Measurements from ENCODE around the gene YWHAG.

DNA sequence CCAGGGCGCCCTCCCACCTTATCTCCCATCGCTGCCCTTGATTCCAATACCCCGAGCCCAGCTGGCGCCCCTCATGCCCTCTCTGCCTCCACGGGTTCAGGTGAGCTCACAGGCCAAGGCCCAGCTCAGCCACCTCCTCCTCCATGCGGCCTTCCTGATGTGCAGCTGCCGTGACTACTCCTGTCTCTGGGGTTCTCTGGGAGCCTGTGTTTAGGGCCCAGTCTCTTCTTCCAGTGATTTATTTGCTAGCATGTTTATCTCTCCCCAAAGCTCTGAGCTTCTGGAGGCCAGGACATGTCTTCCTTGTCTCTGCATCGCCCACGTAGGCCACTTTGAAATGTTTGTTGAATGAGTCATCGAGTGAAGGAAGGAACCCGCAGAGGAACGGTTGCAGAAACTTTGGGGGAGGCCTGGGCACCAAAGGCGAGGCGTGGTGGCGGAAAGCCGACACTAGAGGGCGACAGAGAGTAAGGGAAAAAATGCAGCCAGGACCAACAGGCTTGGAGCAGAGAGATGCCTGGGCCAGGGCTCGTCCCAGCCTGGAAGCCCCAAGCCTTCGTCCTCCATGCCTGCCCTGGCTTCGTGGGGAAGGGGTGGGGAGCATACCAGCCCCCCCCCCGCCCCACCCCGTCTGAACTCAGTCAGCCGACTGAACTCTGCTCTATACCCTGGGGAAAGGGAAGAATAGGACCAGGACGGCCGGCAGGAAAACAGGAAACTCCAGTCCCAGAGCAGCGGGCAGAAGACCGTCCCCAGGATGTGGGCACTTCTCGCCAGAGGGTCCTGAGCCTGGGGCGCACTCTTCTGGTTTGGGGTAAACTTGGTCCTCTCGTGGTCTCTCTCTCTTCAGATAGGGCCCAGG lies 67.2 kb downstream of the YWHAG start:
- TF ChIP-seq, protein P1, sequence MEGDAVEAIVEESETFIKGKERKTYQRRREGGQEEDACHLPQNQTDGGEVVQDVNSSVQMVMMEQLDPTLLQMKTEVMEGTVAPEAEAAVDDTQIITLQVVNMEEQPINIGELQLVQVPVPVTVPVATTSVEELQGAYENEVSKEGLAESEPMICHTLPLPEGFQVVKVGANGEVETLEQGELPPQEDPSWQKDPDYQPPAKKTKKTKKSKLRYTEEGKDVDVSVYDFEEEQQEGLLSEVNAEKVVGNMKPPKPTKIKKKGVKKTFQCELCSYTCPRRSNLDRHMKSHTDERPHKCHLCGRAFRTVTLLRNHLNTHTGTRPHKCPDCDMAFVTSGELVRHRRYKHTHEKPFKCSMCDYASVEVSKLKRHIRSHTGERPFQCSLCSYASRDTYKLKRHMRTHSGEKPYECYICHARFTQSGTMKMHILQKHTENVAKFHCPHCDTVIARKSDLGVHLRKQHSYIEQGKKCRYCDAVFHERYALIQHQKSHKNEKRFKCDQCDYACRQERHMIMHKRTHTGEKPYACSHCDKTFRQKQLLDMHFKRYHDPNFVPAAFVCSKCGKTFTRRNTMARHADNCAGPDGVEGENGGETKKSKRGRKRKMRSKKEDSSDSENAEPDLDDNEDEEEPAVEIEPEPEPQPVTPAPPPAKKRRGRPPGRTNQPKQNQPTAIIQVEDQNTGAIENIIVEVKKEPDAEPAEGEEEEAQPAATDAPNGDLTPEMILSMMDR (optimal IDR thresholded peaks at IDR 0.05 in 1 of 3, IDR thresholded peaks at IDR 0.05 in 1 of 3, conservative IDR thresholded peaks at IDR 0.05 in 1 of 3; ENCODE audit: extremely low read depth in 1 of 3, insufficient read depth in 2 of 3, low read length in 3 of 3), result peak in 2 of 3 experiments; percentile 91 to 98
- no peak for TF ChIP-seq EZH2 (IDR thresholded peaks at IDR 0.05; ENCODE audit: low read length)

Data from keratinocyte (primary cell).